Stimulated activated CD4-positive, alpha-beta T cell treated with anti-CD3 and anti-CD28 coated beads, Interleukin-12 subunit alpha, Interleukin-12 subunit beta, amount 100 ng/mL, for 4 hours (primary cell): ENCODE measurements around the gene TOM1L1.
"Not testable (repeated sequence)": the region's sequence is repeated elsewhere in the genome, so short reads cannot be mapped to it uniquely, and the experiment has no call there.

ENCODE experiments used
- DNase-seq: peaks from one replicate; pipeline ENCODE4 v3.0.0-alpha.2; 2020

The TOM1L1 gene, protein sequence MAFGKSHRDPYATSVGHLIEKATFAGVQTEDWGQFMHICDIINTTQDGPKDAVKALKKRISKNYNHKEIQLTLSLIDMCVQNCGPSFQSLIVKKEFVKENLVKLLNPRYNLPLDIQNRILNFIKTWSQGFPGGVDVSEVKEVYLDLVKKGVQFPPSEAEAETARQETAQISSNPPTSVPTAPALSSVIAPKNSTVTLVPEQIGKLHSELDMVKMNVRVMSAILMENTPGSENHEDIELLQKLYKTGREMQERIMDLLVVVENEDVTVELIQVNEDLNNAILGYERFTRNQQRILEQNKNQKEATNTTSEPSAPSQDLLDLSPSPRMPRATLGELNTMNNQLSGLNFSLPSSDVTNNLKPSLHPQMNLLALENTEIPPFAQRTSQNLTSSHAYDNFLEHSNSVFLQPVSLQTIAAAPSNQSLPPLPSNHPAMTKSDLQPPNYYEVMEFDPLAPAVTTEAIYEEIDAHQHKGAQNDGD

DNA sequence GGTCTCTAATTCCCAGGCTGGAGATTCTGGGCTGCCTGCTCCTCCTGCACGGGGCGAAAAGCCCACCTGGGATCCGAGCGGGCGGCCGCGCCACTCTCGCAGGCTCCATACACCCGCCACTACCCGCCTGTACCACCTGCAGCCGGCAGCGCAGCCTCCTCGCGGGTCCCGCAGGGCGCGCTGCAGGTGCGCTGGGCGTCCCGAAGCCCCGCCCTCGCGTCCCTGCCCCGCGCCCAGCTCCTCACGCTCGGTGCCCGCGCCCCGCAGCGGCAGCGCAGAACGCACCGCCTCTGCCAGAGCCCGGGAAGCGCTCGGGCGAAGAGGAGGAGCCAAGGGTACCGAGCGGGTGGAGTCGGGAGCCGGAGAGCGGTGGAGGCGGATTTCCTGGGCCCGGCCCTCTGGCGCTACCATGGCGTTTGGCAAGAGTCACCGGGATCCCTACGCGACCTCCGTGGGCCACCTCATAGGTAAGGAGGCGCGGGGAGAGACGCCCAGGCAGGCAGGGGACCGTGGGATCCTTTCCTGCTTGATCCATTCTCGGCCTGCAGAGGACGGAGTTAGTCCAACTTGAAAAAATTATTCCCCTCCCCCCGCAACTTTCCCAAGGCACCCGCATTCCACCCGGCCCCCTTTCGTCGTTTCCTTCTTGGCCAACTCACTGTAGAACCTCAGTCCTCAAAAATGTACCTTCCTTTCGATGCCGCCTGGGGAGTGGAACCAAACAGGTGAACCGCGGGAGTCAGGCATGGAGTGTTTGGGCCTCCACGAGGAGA, at the start of gene TOM1L1:
TOM1L1 (plus strand) TSS at position 396 of the 773 bp plus-strand sequence; CDS start at position 410, 14 bp downstream.
- peak; percentile 10 for DNase-seq

DNA sequence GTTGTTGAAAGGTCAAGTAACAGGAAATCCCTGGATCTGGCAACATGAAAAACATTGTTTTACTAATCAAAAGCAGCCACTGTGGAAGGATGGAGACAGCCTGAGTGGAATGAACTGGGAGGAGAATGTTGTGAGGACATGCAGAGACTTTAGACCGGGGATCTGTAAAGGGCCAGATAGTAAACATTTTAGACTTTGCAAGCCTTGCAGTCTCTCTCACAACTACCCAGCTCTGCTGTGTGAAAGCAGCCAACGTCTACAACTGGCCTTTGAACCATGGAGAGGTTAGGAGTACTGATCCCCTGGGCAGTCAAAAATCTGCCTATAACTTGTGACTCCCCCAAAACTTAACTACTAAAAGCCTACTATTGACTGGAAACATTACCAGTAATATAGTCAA, 41.5 kb upstream of the TOM1L1 start:
- DNase-seq = no peak

DNA sequence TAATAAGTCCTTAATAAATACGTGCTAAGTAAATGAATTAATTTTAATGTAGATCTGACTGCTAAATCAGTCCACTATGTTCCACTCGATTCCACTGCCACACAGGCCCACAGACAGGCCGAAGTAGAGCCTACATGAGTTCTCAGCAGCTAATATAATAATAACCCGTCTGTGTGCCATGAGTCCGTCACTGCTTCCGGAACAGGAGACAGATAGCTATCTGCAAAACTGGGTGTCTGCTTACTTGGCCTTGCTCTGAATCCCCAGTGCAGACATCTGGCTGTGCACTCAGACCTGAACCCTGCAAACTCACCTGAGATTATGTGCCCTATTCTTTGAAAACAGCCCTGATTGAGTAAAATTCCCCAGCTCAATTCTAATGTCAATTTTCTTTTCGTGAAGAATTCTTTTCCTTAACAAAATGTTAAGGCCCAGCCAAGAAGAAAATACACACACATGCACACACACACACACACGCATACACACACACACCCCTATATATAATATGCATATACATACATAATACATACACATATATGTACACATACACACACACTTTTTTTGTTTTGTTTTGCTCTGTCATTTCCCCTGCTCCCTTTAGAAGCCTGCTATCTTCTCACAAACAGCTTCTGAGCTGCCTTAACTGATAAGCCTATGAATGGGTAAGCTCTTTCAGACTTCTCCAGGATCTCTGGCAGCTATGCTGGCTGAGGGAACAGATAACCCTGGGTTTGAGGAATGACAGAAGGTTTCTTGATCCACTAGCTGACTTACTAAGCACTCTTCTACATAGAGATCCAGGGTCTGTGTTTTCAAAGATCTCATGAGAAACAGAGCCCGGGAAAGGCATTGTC, 39.8 kb upstream of the TOM1L1 start:
- no peak for DNase-seq

DNA sequence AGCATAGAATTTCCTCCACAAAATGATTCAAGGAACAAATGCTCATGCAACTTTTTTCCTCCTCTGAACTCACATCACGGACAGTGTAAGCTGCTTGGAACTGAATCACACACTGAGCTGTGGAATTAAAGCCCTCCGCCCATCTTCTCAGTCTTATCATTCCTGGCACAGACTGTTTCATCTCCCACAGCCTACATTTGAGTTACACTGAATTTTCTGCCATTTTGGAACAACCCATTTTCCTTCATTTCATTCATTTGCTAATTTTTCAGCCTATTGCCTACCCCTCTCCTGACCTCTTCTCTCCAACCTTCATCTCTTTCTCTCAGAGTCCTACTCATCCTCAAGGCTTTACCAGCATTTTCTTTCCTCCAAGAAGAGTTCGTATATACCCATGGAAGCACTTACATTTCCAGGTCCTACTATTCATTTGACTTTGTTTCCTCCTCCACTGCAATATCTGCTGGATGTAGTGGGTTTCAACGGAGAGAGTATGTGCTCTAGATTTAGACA, 39.1 kb upstream of the TOM1L1 start:
- no peak for DNase-seq

DNA sequence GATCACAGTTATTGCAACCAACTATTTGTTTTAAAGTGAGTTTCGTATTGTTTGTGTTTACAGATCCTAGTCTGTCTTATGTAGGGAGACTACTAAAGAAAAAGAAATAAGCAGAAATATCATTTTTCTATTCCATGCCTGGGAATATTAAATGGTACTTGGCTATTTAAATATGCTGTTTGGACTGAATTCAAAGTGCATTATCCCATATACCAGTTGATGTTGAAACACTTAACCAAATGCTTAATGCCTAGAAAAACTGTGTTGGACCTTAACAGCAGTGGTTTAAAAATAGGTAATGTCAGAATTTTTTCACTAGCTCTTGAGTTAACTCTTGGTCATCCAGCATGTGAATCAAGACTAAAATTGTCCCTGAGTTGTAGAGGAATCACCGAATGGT, 37.5 kb upstream of the TOM1L1 start:
- no peak for DNase-seq

DNA sequence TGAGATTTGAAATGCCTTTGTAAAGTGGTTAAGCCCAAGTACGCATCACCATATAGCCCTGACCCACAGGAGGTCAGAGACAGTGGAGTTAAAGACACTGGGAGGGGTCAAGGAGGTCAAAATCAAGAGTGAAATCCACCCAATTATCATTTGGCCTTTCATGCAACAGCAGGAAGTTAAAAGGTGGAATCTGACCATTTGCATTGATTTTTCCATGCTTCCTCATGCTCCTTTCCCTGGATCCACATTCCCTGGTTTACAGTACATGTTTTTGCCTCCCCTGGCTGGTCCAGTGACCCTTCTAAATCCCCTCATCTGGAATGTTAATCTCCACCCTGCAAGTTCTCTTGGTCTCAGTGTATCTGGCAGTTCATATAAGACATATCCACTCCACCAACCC, 36.6 kb upstream of the TOM1L1 start:
- no peak for DNase-seq

DNA sequence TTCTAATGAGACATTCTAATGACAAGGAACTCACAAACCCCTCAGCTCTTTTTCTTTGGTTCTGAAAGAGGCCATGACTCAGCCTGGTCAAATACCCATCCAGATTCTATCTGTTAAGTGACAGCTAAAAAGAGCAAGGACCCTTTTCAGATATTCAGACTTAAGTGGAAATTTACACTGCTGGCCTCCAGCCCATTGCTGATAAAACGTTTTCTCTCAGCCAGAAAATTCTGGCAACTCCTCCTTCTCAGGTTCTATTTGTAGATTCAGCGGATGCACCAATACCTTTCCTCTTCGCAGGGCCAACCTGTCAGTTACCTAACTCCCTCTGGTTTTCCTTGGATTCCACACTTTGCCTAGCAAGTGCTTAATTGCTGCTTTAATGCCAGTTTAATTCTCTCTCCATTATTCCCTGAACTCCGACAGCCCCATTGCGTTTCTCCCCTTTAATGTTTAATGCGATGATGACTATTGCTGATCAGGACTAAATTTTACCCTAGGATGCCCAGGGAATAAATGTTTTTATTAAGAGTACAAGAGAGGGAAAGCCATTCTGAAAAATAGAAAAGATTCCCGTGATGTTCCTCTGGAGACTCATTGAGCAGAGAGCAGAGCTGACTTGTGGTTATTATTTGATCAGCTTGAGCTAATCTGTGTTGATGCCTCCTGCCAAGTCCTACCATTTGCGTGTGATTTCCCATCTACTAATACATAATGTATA, 35.9 kb upstream of the TOM1L1 start:
- no peak for DNase-seq

DNA sequence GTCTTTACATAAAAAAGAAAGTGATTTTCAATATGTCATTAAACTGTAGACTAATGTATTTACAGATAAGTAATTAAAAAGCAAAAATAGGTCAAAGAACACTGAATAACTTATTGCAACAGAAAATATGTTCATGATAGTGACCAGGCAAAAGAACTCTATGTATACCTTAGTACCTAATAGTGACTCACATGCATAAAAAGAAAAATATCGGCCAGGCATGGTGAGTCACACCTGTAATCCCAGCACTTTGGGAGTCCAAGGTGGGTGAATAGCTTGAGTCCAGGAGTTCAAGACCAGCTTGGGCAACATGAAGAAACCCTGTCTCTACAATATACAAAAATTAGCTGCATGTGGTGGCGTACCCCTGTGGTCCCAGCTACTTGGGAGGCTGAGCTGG, 33.0 kb upstream of the TOM1L1 start:
- no peak for DNase-seq

DNA sequence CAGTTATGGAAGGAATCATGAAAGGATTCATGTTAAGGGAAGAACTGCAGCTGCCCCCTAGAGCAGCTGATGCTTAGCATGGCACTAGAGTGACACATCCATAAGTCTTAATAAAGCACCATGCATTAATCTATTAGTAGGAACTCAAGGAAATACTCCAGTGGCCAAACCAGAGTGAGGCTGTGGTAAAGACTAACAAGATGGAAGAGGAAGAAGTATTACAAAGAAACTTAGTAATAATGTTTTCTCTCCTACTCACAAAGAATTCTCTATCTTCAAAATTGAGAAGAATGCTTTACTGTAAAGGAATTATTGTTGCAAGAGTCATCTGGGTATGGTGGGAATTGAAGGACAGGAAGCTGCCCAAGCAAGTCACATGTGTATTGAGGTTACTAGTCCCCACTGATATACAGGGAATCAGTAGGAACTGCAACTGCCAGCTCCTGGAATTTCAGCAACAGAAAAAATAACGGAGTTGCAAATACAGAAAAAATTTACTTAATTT, 29.9 kb upstream of the TOM1L1 start:
- DNase-seq = no peak

DNA sequence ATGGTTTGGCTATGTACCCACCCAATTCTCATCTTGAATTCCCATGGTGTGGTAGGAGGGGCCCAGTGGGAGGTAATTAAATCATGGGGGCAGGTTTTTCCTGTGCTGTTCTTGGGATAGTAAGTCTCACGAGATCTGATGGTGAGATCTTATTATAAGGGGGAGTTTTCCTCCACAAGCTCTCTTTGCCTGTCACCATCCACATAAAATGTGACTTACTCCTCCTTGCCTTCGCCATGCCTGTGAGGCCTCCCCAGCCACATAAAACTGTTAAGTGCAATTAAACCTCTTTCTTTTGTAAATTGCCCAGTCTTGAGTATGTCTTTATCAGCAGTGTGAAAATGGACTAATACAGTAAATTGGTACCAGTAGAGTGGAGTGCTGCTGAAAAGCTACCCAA, 24.7 kb upstream of the TOM1L1 start:
- not testable (repeated sequence) for DNase-seq

DNA sequence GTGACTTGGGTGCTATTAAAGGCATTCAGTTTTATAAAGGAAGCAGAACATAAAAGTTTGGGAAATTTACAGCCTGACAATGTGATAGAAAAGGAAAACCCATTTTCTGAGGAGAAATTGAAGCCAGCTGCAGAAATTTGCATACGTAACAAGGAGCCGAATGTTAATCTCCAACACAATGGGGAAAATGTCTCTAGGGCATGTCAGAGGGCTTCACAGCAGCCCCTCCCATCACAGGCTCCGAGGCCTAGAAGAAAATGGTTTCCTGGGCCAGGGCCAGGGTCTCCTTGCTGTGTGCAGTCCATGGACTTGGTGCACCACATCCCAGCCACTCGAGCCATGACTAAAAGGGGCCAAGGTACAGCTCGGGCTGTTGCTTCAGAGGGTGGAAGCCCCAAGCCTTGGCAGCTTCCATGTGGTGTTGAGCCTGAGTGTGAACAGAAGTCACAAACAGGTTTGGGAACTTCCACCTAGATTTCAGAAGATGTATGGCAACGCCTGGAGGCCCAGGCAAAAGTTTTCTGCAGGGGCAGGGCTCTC, 23.9 kb upstream of the TOM1L1 start:
- DNase-seq = no peak

DNA sequence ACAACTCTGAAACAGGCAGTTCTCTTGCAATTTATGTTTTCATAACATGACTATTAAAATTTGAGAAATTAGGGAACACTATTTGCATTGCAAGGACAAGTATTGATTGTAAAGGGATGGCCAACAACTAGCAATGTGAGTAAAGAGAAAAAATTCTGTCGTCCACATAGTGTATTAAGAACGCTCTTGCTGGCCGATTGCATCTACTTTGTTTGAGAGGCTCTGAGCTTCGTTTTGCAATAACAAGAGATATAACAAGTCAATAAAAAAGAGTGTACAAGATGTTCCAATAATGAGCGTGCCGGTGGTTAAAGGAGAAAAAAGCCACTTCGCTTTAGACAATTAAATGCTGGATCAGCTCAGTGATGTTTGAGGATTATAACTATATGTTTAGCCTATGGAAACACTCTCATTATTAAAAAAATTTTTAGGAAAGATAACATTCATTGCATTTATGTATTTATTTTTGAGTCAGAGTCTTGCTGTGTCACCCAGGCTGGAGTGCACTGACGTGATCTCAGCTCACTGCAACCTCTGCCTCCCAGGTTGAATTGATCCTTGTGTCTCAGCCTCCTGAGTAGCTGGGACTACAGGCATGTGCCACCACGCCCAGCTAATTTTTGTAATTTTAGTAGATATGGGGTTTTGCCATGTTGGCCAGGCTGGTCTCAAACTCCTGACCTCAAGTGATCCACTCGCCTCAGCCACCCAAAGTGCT, 19.2 kb upstream of the TOM1L1 start:
- no peak for DNase-seq

DNA sequence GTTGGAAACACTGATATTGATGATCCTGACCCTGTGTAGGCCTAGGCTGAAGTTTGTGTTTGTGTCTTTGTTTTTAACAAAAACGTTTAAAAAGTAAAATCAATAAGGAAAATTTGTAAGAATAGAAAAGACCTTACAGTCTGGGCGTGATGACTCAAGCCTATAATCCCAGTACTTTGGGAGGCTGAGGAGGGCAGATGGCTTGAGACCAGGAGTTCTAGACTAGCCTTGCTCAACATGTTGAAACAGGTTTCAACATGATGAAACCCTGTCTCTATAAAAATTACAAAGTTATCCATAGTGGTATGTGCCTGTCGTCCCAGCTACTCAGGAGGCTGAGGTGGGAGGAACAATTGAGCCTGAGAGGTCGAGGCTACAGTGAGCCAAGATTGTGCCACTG, 18.3 kb upstream of the TOM1L1 start:
- DNase-seq = no peak

DNA sequence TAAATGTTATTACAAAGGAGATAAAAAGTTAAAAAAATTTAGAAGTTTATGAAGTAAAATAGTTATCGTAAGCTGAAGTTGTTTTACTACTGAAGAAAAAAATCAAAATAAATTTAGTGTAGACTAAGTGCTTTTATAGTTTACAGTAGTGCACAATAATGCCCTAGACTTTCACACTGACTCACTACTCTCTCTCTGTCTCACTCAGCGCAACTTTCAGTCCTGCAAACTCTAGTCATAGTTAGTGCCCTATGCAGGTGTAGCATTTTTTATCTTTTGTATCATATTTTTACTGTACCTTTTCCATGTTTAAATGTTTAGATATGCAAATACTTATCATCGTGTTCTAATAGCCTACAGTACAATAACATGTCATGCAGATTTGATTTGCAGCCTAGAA, 17.7 kb upstream of the TOM1L1 start:
- DNase-seq = no peak

DNA sequence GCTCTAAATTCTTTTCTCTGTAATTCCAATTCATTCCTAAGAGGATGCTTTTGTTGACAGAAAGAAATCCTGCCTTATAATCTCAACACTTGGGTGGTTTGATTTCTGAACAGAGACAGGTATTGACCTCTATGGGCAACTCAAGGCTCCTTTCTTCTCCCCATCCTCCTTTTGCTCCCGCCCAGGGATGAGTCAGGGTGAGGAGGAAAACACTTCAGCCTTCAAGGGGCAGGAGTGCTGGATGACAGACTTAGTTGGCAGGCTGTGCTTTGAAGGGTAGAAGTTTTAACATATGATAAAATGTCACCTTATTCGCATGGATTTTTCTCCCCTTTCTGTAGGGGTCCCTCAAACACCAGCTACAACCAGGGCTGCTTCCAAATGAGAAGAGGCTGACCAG, 16.7 kb upstream of the TOM1L1 start:
- DNase-seq = no peak

DNA sequence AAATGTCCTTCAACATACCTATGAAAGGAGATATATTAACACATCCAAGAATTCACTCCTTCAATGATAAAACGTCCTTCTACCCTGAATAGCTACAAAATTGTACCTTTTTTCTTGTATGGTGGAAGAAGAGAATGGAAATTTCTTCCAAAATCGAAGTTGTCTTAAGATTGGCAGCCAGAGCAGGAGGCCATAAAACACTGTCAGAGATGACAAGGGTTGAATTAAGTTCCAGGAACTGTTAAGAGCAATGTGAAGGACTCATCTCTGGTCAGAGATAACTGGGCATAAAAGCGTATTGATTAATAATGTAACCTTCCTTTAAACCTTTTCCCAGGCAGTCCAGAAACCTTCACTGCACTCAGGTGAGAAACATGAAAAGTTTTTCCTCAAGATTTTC, 12.9 kb upstream of the TOM1L1 start:
- no peak for DNase-seq

DNA sequence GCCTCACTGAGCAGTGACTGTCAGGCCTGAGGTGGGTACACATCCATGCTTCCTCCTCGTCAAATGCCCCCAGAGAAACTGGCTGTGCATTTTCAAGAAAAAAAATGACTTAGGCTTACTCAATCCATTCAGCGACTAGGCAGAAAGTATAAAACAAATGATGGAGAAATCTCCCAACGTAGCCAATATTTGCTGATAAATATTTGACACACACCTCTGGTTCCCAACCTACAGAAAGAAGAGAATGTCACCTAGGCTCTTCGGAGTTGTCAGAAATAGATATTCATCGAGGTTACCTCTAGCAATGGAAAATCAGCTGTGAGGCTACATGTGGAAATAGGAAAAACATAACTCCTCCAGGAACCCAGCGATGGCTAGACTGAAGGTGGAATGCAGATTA, 12.4 kb upstream of the TOM1L1 start:
- DNase-seq = no peak

DNA sequence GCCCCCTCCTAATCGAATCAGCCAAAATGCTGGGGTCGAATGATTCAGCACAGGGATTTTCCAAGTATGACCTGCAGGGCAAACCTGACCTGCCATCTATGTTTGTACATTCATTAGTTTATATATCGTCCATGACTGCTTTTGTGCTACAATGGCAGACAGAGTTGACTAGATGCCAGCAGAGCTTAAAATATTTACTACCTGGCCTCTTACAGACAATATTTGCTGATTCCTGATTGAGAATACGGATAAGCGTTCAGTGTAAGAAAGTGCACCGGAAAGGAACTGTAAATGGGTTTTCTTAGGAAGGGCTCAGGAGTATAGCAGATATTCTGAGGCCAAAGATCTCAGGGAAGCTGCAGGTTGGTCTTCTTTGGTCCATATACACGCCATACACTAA, 11.7 kb upstream of the TOM1L1 start:
- no peak for DNase-seq

DNA sequence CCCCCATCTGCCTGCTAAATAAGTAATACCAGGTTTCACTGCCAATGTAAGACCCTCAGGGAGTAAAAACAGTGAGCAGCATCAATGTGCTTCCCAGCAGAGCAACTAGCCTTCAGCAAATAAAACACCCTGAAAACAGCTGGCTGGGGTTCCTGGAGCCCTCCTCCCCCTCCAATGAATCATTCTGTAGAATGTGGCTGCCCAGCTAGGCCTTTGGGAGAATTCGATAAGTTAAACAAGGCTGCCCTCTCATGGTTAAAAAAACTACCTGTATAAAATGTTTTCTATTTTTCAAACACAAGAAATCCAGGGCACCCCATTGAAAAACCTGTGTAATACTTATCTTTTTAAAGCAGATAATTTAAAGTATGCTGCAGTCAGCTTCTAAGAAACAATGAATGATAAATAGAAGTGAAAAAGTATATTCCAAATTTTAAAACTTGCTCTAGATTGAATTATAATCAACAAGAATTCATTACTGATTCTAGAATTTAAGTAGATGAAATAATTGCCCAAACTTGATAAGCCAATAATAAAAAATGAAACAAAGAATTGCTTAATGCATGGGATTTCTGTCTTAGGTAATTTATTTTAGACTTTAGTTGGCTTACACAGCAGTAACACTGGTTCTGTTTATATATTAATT, 9.4 kb upstream of the TOM1L1 start:
- DNase-seq = no peak

DNA sequence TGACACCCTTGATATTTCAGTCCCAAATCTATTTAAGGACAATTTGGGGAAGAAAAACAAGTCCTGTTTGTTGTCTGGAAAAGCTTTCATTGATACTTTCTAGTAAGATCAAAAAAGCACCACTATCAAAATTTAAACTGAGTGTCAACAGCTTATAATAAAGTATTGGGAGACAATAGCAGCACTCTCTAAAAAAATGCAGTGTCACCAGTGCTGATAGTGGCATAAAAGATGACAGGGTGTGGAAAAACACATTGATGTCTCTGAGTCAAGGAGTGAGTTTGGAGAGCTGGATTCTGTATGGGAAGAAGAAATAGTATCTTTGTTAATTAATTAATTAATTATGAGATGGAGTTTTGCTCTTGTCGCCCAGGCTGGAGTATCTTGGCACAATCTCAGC, 8.3 kb upstream of the TOM1L1 start:
- DNase-seq = no peak

DNA sequence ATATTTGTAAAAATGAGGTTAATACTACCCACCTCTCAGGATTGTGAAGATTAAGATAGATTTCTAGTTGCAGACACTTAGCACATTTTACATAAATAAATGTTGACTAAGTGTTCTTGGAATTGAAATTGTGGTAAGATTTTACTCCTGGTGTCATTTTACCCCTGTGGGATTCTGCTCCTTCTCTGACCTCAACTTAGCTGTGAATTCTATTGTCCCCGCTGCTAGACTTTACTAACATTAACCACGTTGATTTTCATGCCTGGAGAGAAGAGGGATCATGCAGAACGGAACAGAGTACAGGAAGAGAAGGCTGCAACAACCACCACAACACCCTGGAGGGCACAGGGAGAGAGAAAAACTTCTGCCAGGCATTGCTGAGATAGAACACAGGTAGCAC, 2.1 kb upstream of the TOM1L1 start:
- DNase-seq = no peak
